ENCODE results near the gene ZNF595. TPM values are rescaled to one million over a fixed set of nuclear protein-coding genes. Genes with fewer than 3 reads are reported as not detected.
"Not testable (repeated sequence)": the region's sequence is repeated elsewhere in the genome, so short reads cannot be mapped to it uniquely, and the experiment has no call there.

ZNF595 gene
- total RNA-seq, 1 donor from 2014 or later, result 28.7 TPM

GRCh38 chr4:86559-87324 is 33.6 kb downstream of the ZNF595 start:
- DNase-seq, result not testable (repeated sequence)

DNA sequence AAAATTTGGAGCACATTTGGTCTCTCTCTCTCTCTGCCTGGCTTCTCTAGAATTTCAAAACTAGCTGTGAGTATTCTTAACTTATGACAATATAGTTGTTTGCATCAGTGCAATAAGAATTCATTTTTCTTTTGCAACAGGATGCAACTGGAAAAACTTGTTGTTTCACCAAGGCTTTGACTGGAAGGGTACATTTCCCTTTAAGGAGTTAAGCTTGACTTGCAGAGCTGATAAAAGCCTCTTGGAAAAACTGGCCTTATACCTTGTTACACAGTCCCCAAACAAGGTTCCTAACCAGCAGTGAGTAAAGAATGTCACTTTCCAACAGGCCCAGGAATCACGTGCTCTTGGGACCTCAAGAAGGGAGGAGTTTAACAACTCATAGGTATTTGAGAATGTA is 45.3 kb downstream of the ZNF595 start:
- DNase-seq, result no peak

DNA sequence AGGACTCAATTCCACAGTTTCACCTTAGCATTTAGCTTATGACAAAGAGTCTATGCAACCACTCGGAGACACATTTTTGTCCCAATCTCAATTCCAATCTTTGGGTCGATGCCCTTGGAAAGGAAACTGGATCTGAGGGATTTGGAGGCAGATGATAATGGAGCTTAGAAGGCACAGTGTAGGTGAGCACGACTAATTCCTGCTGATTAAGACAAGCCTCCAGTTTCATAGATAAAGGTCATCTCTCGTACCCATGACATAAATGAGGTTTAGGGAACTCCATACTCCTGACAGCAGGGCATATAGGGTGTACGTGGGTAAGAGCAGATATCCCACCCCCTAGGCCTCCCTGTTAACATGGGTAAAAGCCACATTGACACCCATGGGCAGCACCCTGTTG is 46.7 kb downstream of the ZNF595 start:
- DNase-seq, result no peak

DNA sequence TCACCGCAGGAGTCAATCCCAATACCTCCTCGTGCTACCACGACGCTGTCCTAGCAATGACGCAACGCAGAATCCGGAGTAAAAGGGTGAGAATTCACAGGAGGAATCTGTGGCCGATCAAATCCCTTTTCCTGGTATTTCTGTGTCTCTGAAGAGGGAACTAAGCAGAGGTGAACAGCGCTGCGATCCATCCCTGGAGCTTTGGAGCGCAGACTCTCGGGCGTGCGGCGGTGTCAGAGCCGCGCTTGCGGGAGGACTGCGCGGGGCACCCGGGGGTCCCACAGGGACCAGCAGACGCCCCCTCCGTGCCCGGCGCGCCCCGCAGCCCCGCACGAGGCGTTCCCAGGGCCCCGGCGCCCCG is 53.9 kb downstream of the ZNF595 start:
- no peak for DNase-seq

- no peak for DNase-seq
These were observed 54.6 kb downstream of the ZNF595 start for GRCh38 chr4:107444-108429.

- no peak for DNase-seq
These were observed 59.6 kb downstream of the ZNF595 start for GRCh38 chr4:112771-113170.

DNA sequence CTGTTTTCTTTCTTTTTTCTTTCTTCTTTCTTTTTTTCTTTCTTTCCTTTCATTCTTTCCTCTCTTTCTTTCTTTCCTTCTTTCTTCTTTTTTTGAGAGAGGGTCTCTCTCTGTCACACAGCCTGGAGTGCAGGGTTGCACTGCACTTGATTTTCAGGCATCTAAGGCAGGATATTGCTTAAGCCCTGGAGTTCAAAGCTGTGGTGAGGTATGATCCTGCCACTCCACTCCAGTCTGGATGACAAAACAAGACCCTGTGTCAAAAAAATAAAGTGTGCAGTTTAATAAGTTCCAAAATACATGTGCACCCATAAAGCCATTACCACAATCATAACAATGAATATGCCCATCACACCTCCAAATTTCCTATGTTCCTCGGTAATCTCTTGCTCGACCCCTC is 60.6 kb downstream of the ZNF595 start:
- DNase-seq, result no peak

GRCh38 chr4:114149-114548 is 61.0 kb downstream of the ZNF595 start:
- no peak for DNase-seq

- DNase-seq, result no peak
These were observed 63.4 kb downstream of the ZNF595 start for GRCh38 chr4:116499-116898.

DNA sequence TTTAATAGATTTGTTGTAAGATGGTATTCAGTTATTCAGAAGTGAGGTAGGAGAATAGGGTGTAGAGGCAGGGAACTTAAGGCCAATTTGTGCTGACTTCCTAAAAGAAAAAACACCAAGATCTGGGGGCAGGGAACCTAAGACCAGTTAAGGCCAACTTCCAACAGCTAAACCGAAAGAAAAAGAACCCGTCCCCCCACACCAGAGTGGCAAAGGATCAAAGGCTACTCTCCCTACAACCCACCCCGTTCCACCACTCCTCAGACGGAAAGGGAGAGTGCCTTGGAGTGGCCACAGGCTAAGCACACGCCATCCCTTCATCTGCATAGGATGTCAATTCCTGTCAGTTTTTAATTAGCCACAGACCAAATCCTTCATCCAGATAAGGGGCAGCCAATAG is 67.5 kb downstream of the ZNF595 start:
- DNase-seq, result no peak

DNA sequence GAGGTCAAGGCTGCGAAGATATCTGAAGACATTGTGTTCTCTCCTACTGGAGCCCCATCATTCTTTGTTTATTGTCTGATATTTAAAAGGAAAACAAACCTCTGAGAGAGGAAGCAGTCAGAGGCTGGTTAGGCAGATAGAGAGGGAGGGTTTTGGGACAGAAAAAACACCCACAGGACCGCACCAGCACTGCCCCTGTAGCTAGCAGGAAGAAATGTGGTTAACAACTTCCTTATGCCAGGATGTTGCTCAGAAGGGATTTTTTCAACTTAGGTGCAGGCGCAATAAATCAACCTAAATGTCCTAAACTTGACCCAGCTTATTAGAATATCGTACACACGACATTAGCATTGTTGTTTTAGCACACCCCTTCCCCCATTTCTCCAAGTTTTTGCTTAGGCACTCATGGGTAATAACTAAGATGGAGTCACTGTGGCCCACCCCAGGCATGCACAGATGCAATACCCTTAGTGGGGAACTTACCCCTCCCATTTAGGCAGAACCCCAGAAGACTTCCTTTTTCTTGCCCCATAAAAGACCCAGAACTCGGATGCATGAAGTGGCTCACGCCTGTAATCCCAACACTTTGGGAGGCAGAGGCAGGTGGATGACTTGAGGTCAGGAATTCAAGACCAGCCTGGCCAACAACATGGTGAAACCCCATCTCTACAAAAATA is 68.4 kb downstream of the ZNF595 start:
- no peak for DNase-seq

DNA sequence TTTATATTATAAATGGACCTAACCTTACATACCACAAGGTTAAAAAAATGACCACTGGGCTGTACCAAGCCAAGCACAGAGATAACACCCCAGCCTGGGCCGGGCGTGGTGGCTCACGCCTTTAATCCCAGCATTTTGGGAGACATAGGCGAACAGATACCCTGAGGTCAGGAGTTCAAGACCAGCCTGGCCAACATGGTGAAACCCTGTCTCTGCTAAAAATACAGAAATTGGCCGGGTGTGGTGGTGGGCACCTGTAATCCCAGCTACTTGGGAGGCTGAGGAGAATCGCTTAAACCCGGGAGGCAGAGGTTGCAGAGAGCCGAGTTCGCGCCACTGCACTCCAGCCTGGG is 70.8 kb downstream of the ZNF595 start:
- not testable (repeated sequence) for DNase-seq

DNA sequence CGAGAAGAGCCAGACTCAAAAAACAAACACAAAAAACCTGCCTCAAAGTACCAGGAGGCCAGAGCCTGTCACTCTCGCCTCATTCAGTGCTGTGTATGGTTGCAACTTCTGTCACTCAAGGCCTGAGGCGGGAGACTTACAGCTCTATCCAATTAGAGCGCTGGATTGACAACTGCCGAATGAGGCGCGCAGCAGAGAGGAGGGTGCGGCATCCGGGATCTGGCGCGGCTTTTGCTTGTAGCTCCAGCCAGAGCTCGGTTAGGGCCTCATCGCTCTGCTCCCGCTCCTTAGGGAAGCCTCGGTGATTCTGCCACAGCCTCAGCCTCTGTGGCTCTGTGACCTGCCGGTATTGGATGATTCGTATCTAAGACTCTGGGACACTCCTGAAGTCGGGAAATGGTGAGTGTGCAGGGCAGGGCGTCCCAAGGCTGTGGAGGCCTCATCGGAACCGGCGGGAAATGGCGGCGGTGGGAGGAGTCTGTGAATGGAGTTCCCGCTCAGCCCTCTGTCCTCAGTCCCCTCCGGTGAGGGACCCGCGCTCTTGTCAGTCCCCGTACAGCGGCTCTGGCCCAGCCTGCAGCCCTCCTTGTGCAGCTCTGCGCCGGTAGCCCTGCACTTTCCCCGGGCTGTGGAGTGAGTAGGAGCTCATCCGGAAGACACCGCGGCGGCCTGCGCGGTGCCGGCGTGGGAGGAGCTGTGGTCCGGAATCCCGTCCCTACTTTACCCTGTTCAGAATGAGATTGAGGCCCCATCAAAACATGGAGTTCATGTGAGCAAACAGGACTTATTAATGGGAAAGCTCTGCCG is 71.4 kb downstream of the ZNF595 start, which contains the start of gene ZNF718:
Gene ZNF718, plus strand, starts transcription at position 227 of the 807 bp plus-strand sequence. Its CDS starts 170 bp downstream, at position 397.
- peak; percentile 96 for DNase-seq

DNA sequence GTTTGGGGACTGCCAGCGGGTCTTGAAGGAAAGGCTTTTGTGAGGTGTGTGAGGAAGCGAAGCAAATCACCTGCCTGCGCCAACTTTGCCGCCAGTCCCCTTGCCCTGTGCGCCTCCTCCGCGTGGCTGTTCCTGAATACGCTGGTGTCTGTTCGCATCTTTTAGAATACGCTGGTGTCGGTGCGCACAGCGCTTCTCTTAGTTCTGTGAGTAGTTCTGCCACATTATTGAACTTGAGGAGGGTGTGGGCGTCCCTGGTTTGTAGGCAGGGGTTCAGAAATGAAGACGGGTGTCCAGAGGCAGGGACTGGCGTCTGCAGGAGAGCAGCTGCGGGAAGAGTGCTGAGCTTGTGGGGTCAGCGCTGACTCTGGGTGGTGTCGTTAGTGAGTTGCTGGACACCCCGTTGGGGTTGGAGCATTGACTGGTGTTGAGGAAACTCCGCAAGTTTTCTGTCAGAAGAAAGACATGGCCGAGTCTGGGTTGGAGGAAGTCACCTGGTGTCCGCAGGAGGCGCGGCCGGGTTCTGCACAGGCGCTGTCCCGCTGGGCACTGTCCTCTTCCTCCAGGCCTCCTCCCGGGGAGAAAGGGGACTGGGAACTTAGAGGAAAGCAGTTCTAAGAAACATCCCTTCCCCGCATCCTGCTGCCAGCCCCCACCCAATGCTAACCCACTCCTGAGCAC is 72.1 kb downstream of the ZNF595 start:
- no peak for DNase-seq

DNA sequence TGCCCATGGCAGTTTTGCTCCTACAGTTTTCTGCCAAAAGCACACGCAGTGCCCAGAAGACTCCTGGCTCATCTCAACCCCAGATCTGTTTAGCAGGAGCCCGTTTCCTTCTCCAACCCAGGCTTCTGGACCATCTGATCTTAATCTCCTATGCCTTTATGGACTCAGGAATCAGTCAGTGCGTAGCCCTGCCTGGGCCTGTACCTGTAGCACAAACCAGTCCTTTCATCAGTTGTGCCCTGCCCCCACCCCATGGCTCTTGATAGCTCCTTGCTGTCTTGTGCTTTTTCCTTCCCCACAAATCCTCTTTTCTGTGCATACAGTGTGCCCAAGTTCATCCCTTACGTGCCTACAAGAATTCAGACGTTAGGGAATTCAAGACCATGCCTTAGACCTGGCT is 72.7 kb downstream of the ZNF595 start:
- DNase-seq, result no peak

DNA sequence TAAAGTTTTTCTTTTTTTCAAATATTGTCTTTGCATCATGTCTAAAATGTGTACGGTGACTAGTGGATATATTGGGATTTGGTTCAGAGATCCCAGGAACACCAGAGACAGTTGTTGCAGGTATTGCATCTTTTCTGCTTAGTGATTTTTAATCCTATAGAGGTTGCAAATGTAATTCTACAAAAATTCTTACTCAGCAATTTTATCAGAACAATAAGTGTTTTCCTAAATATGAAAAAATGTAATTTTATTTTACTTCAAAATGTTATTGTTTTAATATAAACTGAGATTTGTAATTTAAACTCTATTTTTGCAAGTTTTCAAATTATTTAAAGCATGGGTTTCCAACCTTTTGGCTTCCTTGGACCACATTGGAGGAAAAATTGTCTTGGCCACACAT is 79.4 kb downstream of the ZNF595 start:
- no peak for DNase-seq

Other genes with a start within 250 kb of the ZNF595 start
- gene ZNF718, start 71.2 kb downstream of the ZNF595 start, total RNA-seq, result 16.1 TPM

Data from skin of body (tissue), 2 donors.